Testis (tissue), 3 donors: ENCODE results near the gene MAPKAPK2. TPM values are rescaled to one million over a fixed set of nuclear protein-coding genes. Genes with fewer than 3 reads are reported as not detected.

Experiments
- DNase-seq: peaks from one replicate; pipeline ENCODE4 v3.0.0-alpha.2; 2019
- H3K27ac ChIP-seq, 2 donors: fragments of 200-600 bp; sonication (generic); one replicate each; pipeline ENCODE4 v1.5.1; 2019
- H3K27me3 ChIP-seq: fragments of 200-600 bp; sonication (generic); one replicate; pipeline ENCODE4 v1.5.1; 2019
- H3K36me3 ChIP-seq: fragments of 200-600 bp; sonication (generic); one replicate; pipeline ENCODE4 v1.5.1; 2017; ENCODE audit warnings: low read depth; ENCODE audit errors: missing control alignments
- H3K4me1 ChIP-seq: fragments of 200-600 bp; sonication (generic); one replicate; pipeline ENCODE4 v1.5.1; 2019
- H3K4me3 ChIP-seq, 2 donors: fragments of 200-600 bp; sonication (generic); one replicate each; pipeline ENCODE4 v1.5.1; 2017 to 2019
- H3K9me3 ChIP-seq: fragments of 200-600 bp; sonication (generic); one replicate; pipeline ENCODE4 v1.5.1; 2017
- POLR2A ChIP-seq: fragments of 450-650 bp; IDR thresholded peaks from one replicate; pipeline ENCODE4 v1.6.1; 2017; ENCODE audit warnings: antibody characterized with exemption, mild to moderate bottlenecking, moderate library complexity
- WGBS, 2 donors: methylation state at CpG; one replicate each; pipeline ENCODE4 v1.1.5; 2018; 5-methylcytosine and 5-hydroxymethylcytosine counted together
- intact Hi-C: fragments of 100-400 bp; cut with DNase I; formaldehyde crosslinking; loops from one replicate; pipeline ENCODE4 v1.15.1; 2023; ENCODE audit warnings: low total_unique reads
- polyA plus RNA-seq: library from polyadenylated mRNA; stranded (reverse); fragments of 350-450 nt; fragmentation: Illumina TruSeq; extraction: RNeasy Lipid Tissue Mini Kit (QIAGEN cat#74804); gene quantifications from one replicate; pipeline ENCODE4 v1.2.3, GENCODE V29; 2014; ENCODE audit warnings: low read depth, low replicate concordance; ENCODE audit not compliant: insufficient read depth
- total RNA-seq, 2 donors: library from RNA; depleted of rRNA; stranded (reverse); fragments of >200 nt; gene quantifications; one replicate each; pipeline ENCODE4 v1.2.3, GENCODE V29; 2016
- TF ChIP-seq, protein P1 (sequence below), 3 experiments: fragments of 450-650 bp in 2 of 3; fragments of 200-600 bp in 1 of 3; sonication (generic) in 1 of 3; IDR thresholded peaks; one replicate each; pipeline ENCODE4 v1.5.1; 2016 to 2019; ENCODE audit warnings: antibody characterized with exemption in 3 of 3, mild to moderate bottlenecking in 2 of 3, moderate library complexity in 1 of 3

The MAPKAPK2 gene
- total and polyA plus RNA-seq, 3 donors from 2014 or later: 66.3 to 76.5 (median 69.1) TPM

GRCh38 chr1:206699000-206699586 lies 14.4 kb downstream of the MAPKAPK2 start:
- intact Hi-C loops: no loop called here
- Histone ChIP-seq H3K36me3 (no peaks in the 10 kb centered on the region), H3K9me3 (no peaks in the 10 kb centered on the region), H3K27ac (peak overlapping the region in 1 of 2 donors; percentile 60), H3K4me1 (peaks cover 43% of the 10 kb centered on the region), H3K27me3 (no peaks in the 10 kb centered on the region), H3K4me3 (no peak overlapping the region)
- 80% methylated on average over 7 of the region's 7 CpGs for WGBS, 2 donors
- TF ChIP-seq, protein P1, sequence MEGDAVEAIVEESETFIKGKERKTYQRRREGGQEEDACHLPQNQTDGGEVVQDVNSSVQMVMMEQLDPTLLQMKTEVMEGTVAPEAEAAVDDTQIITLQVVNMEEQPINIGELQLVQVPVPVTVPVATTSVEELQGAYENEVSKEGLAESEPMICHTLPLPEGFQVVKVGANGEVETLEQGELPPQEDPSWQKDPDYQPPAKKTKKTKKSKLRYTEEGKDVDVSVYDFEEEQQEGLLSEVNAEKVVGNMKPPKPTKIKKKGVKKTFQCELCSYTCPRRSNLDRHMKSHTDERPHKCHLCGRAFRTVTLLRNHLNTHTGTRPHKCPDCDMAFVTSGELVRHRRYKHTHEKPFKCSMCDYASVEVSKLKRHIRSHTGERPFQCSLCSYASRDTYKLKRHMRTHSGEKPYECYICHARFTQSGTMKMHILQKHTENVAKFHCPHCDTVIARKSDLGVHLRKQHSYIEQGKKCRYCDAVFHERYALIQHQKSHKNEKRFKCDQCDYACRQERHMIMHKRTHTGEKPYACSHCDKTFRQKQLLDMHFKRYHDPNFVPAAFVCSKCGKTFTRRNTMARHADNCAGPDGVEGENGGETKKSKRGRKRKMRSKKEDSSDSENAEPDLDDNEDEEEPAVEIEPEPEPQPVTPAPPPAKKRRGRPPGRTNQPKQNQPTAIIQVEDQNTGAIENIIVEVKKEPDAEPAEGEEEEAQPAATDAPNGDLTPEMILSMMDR (IDR thresholded peaks at IDR 0.05): no peak
- TF ChIP-seq POLR2A: no peak
- no peak for DNase-seq

- whole genome bisulfite sequencing, 2 donors: 14 to 37% methylated on average over 4 of the region's 4 CpGs
- Histone ChIP-seq H3K4me3 (no peak overlapping the region), H3K4me1 (peaks cover 39% of the 10 kb centered on the region), H3K27me3 (no peaks in the 10 kb centered on the region), H3K9me3 (no peaks in the 10 kb centered on the region), H3K36me3 (no peaks in the 10 kb centered on the region), H3K27ac (peak overlapping the region in 1 of 2 donors; percentile 60)
- TF ChIP-seq POLR2A: no peak
- TF ChIP-seq, protein P1 (IDR thresholded peaks at IDR 0.05): no peak
- intact Hi-C loops: no loop called here
- peak; percentile 64 for DNase-seq
Measured at GRCh38 chr1:206699626-206700025, 14.9 kb downstream of the MAPKAPK2 start.

DNA sequence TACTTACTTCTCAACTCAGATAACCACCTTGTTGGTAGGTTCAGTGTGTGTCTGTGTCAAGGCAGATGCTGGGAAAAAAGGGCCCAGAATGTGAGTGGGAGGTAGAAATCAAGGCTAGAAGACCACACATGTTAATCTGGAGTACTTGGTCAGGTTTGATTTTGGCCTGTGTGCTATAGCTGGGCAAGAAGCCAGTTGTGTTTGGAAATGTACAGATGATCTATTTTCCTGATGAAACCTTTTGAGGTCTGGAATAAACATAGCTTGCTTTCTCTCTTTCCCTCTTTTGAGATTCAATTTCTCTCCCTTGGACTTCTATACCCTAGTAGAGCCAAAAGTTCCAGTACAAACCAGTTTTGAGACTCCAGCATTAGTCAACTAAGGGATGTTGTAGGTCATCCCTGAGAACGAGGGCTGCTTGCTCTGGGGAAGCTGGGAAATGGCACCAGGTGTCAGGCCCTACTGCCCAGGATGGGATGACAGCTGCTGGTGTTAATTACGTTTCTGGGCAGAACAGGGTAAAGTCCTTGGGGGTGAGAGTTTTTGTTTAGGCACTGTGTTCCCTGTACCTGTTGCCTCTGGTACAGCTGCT lies 15.8 kb downstream of the MAPKAPK2 start:
- 49 to 58% methylated on average over 2 of the region's 2 CpGs for WGBS, 2 donors
- TF ChIP-seq POLR2A: no peak
- TF ChIP-seq, protein P1 (IDR thresholded peaks at IDR 0.05): no peak
- Histone ChIP-seq H3K27me3 (no peaks in the 10 kb centered on the region), H3K4me3 (no peak overlapping the region), H3K36me3 (no peaks in the 10 kb centered on the region), H3K4me1 (peaks cover 46% of the 10 kb centered on the region), H3K9me3 (no peaks in the 10 kb centered on the region), H3K27ac (no peak overlapping the region)
- no peak for DNase-seq
- intact Hi-C loops: no loop called here

DNA sequence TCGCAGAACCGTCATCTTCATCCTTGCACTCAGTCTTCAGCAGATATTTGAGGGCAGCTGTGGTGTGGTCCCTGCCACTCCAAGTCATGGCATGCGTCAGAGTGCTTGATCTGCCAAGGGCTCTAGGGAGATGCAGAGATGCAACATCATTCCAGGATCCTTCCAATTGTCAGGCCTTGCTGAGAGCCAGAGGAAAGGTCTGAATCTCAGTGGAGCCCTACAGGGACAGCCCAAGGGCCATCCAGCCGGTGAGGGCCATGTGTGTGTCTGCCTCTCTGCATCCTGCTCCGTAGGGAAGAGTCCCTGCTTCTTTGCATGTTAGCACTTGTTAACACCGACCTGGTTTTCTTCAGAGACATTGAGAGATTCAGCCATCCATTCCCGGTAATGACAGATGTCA lies 17.6 kb downstream of the MAPKAPK2 start:
- DNase-seq: no peak
- Histone ChIP-seq H3K4me3 (no peak overlapping the region), H3K27ac (no peak overlapping the region), H3K27me3 (no peaks in the 10 kb centered on the region), H3K9me3 (no peaks in the 10 kb centered on the region), H3K36me3 (no peaks in the 10 kb centered on the region), H3K4me1 (peaks cover 52% of the 10 kb centered on the region)
- TF ChIP-seq, protein P1 (IDR thresholded peaks at IDR 0.05): no peak
- no peak for TF ChIP-seq POLR2A
- WGBS, 2 donors: 81 to 82% methylated on average over 7 of the region's 7 CpGs
- intact Hi-C loops: no loop called here

- Histone ChIP-seq H3K4me3 (no peak overlapping the region), H3K36me3 (no peaks in the 10 kb centered on the region), H3K27me3 (no peaks in the 10 kb centered on the region), H3K27ac (no peak overlapping the region), H3K9me3 (no peaks in the 10 kb centered on the region), H3K4me1 (peaks cover 55% of the 10 kb centered on the region)
- intact Hi-C loops: no loop called here
- TF ChIP-seq POLR2A: no peak
- TF ChIP-seq, protein P1 (IDR thresholded peaks at IDR 0.05): no peak
- DNase-seq: no peak
- 78 to 86% methylated on average over 1 of the region's 1 CpG for WGBS, 2 donors
Measured at GRCh38 chr1:206702803-206703202, 18.1 kb downstream of the MAPKAPK2 start.
